Measurements from ENCODE around the gene IGFBP6.

Gene IGFBP6

GRCh38 chr12:53054112-53054878 lies 43.2 kb upstream of the IGFBP6 start:
- H2BK5ac ChIP-seq (ENCODE audit: low read length), result peak overlapping the region; percentile 79
- no peaks in the 10 kb centered on the region for H3K27me3 ChIP-seq (ENCODE audit: control insufficient read depth in 3 of 3, insufficient read depth in 3 of 3, low read depth in 1 of 3, low read length in 3 of 3)
- peak overlapping the region in 1 of 2 donors; percentile 88 for H3K4me3 ChIP-seq (ENCODE audit: low read length in 2 of 2)
- peaks cover 25 to 26% of the 10 kb centered on the region in 2 donors for H3K4me1 ChIP-seq (ENCODE audit: control insufficient read depth in 2 of 2, insufficient read depth in 1 of 2, low read depth in 1 of 2, low read length in 2 of 2)
- H2BK120ac ChIP-seq (ENCODE audit: low read depth, low read length), result no peak overlapping the region
- peak overlapping the region; percentile 52 for H2BK12ac ChIP-seq (ENCODE audit: low read length)
- H3K9me3 ChIP-seq (replicated peaks in 1 of 2; ENCODE audit: control insufficient read depth in 2 of 2, insufficient read depth in 1 of 2, low read depth in 1 of 2, low read length in 2 of 2), result no peaks in the 10 kb centered on the region
- no CpG with 5 or more reads among the region's 48 CpGs for WGBS, 2 donors (ENCODE audit: extremely low coverage in 2 of 2, insufficient read length in 2 of 2, insufficient replicate concordance in 1 of 2)
- no peak overlapping the region for H2AFZ ChIP-seq (ENCODE audit: low read length)
- H3K18ac ChIP-seq (ENCODE audit: low read length), result peak overlapping the region; percentile 95
- no peaks in the 10 kb centered on the region for H3K36me3 ChIP-seq (replicated peaks in 1 of 2; ENCODE audit: control insufficient read depth in 2 of 2, insufficient read depth in 2 of 2, low read length in 2 of 2)
- H3K27ac ChIP-seq (replicated peaks; ENCODE audit: low read length), result no peak overlapping the region
- no peaks in the 10 kb centered on the region for H3K79me1 ChIP-seq (ENCODE audit: low read depth, low read length)
- H2BK15ac ChIP-seq (ENCODE audit: low read length), result peak overlapping the region; percentile 100
- DNase-seq (ENCODE audit: low spot score), result peak; percentile 93
- no peak overlapping the region for H2AK5ac ChIP-seq (ENCODE audit: low read depth, low read length)
- H3K4ac ChIP-seq (ENCODE audit: low read length), result no peak overlapping the region
- H3K23ac ChIP-seq (ENCODE audit: low read depth, low read length, poor library complexity), result peak overlapping the region; percentile 98
- H3K14ac ChIP-seq (ENCODE audit: low read length), result no peak overlapping the region
- no peak overlapping the region for H4K8ac ChIP-seq (ENCODE audit: low read depth, low read length)
- H3K4me2 ChIP-seq (ENCODE audit: insufficient read depth, low read length, poor library complexity, severe bottlenecking), result peak overlapping the region; percentile 94
- H4K91ac ChIP-seq (ENCODE audit: low read depth, low read length, poor library complexity), result no peak overlapping the region
- peak overlapping the region; percentile 78 for H3K9ac ChIP-seq (ENCODE audit: low read depth, low read length, poor library complexity)

DNA sequence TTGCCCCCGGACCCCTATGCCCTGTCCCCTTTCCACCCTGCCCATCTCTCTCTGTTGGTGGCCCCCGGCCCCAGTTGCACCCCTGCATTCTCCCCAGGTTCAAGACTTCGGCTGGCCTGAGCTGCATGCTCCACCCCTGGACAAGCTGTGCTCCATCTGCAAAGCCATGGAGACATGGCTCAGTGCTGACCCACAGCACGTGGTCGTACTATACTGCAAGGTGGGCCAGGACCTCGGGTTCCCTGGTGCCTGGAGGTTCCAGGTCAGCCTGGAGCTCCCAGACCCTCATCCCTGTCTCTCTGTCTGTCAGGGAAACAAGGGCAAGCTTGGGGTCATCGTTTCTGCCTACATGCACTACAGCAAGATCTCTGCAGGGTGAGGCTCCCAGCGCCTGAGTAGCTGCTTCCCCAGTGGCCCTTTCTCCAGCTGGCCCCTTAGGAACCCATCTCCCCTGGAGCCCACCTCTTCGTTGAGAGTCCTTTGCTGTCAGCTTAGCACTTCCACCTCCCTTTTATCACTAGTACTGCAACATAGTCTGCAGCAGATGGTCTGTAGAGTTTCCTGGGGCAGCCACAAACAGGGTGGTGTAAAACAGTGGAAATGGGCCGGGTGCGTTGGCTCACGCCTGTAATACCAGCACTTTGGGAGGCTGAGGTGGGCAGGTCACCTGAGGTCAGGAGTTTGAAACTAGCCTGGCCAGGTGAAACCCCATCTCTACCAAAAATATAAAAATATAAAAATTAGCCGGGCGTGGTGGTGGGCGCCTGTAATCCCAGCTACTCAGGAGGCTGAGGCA lies 41.8 kb upstream of the IGFBP6 start:
- peaks cover 12 to 14% of the 10 kb centered on the region in 2 donors for H3K4me1 ChIP-seq (ENCODE audit: control insufficient read depth in 2 of 2, insufficient read depth in 1 of 2, low read depth in 1 of 2, low read length in 2 of 2)
- H3K79me1 ChIP-seq (ENCODE audit: low read depth, low read length), result no peaks in the 10 kb centered on the region
- no peak overlapping the region for H3K4me2 ChIP-seq (ENCODE audit: insufficient read depth, low read length, poor library complexity, severe bottlenecking)
- H4K8ac ChIP-seq (ENCODE audit: low read depth, low read length), result no peak overlapping the region
- H2BK120ac ChIP-seq (ENCODE audit: low read depth, low read length), result no peak overlapping the region
- DNase-seq (ENCODE audit: low spot score), result no peak
- no peak overlapping the region for H3K18ac ChIP-seq (ENCODE audit: low read length)
- H2BK5ac ChIP-seq (ENCODE audit: low read length), result no peak overlapping the region
- H3K36me3 ChIP-seq (replicated peaks in 1 of 2; ENCODE audit: control insufficient read depth in 2 of 2, insufficient read depth in 2 of 2, low read length in 2 of 2), result no peaks in the 10 kb centered on the region
- H2BK15ac ChIP-seq (ENCODE audit: low read length), result no peak overlapping the region
- no peak overlapping the region for H3K4me3 ChIP-seq (ENCODE audit: low read length in 2 of 2)
- H2BK12ac ChIP-seq (ENCODE audit: low read length), result peak overlapping the region; percentile 82
- no peak overlapping the region for H3K14ac ChIP-seq (ENCODE audit: low read length)
- no peak overlapping the region for H3K23ac ChIP-seq (ENCODE audit: low read depth, low read length, poor library complexity)
- no peak overlapping the region for H3K27ac ChIP-seq (replicated peaks; ENCODE audit: low read length)
- H4K91ac ChIP-seq (ENCODE audit: low read depth, low read length, poor library complexity), result no peak overlapping the region
- no CpG with 5 or more reads among the region's 15 CpGs for WGBS, 2 donors (ENCODE audit: extremely low coverage in 2 of 2, insufficient read length in 2 of 2, insufficient replicate concordance in 1 of 2)
- H3K27me3 ChIP-seq (ENCODE audit: control insufficient read depth in 3 of 3, insufficient read depth in 3 of 3, low read depth in 1 of 3, low read length in 3 of 3), result no peaks in the 10 kb centered on the region
- H3K9me3 ChIP-seq (replicated peaks in 1 of 2; ENCODE audit: control insufficient read depth in 2 of 2, insufficient read depth in 1 of 2, low read depth in 1 of 2, low read length in 2 of 2), result no peaks in the 10 kb centered on the region
- no peak overlapping the region for H3K9ac ChIP-seq (ENCODE audit: low read depth, low read length, poor library complexity)
- no peak overlapping the region for H2AFZ ChIP-seq (ENCODE audit: low read length)
- H2AK5ac ChIP-seq (ENCODE audit: low read depth, low read length), result peak overlapping the region; percentile 48
- H3K4ac ChIP-seq (ENCODE audit: low read length), result no peak overlapping the region

DNA sequence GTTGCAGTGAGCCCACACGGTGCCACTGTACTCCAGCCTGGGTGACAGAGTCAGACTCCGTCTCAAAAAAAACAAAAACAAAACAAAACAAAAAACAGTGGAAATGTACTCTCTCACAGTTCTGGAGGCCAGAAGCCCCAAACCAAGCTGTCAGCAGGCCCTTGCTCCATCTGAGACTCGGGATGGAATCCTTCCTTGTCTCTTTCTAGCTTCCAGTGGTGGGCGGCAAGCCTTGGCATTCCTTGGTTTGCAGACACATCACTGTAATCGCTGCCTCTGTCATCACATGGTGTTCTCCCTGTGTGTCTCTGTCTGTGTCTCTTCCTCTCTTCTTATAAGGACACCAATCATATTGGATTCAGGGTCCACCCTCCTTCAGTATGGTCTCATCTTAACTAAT lies 41.2 kb upstream of the IGFBP6 start:
- Histone ChIP-seq H3K4me2 (ENCODE audit: insufficient read depth, low read length, poor library complexity, severe bottlenecking) (no peak overlapping the region), H4K8ac (ENCODE audit: low read depth, low read length) (no peak overlapping the region), H3K9ac (ENCODE audit: low read depth, low read length, poor library complexity) (no peak overlapping the region), H3K27ac (replicated peaks; ENCODE audit: low read length) (no peak overlapping the region), H3K4ac (ENCODE audit: low read length) (no peak overlapping the region), H2AK5ac (ENCODE audit: low read depth, low read length) (no peak overlapping the region), H3K23ac (ENCODE audit: low read depth, low read length, poor library complexity) (no peak overlapping the region), H3K4me3 (ENCODE audit: low read length in 2 of 2) (no peak overlapping the region), H2AFZ (ENCODE audit: low read length) (no peak overlapping the region), H3K4me1 (ENCODE audit: control insufficient read depth in 2 of 2, insufficient read depth in 1 of 2, low read depth in 1 of 2, low read length in 2 of 2) (peaks cover 5 to 8% of the 10 kb centered on the region in 2 donors), H3K79me1 (ENCODE audit: low read depth, low read length) (no peaks in the 10 kb centered on the region), H3K9me3 (replicated peaks in 1 of 2; ENCODE audit: control insufficient read depth in 2 of 2, insufficient read depth in 1 of 2, low read depth in 1 of 2, low read length in 2 of 2) (no peaks in the 10 kb centered on the region), H2BK5ac (ENCODE audit: low read length) (no peak overlapping the region), H3K14ac (ENCODE audit: low read length) (no peak overlapping the region), H4K91ac (ENCODE audit: low read depth, low read length, poor library complexity) (no peak overlapping the region), H3K27me3 (ENCODE audit: control insufficient read depth in 3 of 3, insufficient read depth in 3 of 3, low read depth in 1 of 3, low read length in 3 of 3) (no peaks in the 10 kb centered on the region), H3K18ac (ENCODE audit: low read length) (no peak overlapping the region), H3K36me3 (replicated peaks in 1 of 2; ENCODE audit: control insufficient read depth in 2 of 2, insufficient read depth in 2 of 2, low read length in 2 of 2) (no peaks in the 10 kb centered on the region), H2BK15ac (ENCODE audit: low read length) (no peak overlapping the region), H2BK12ac (ENCODE audit: low read length) (no peak overlapping the region), H2BK120ac (ENCODE audit: low read depth, low read length) (no peak overlapping the region)
- no CpG with 5 or more reads among the region's 5 CpGs for WGBS, 2 donors (ENCODE audit: extremely low coverage in 2 of 2, insufficient read length in 2 of 2, insufficient replicate concordance in 1 of 2)
- DNase-seq (ENCODE audit: low spot score), result no peak

DNA sequence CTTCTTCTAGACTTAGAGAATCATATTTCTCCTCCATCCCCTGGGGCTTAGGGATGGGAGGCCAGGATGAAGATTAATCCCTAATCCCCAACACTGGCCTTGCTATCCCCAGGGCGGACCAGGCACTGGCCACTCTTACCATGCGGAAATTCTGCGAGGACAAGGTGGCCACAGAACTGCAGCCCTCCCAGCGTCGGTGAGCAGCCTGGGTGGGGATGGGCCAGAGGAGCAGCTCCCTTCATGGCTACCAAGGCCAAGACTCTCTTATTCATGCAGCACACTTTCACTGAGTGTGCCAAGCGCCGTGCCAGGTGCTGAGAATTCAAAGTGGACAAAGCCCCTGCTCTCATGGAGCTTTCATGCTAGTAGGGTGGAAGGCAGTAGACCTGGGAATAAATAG lies 40.6 kb upstream of the IGFBP6 start:
- WGBS, 2 donors (ENCODE audit: extremely low coverage in 2 of 2, insufficient read length in 2 of 2, insufficient replicate concordance in 1 of 2), result no CpG with 5 or more reads among the region's 7 CpGs
- H3K27ac ChIP-seq (replicated peaks; ENCODE audit: low read length), result no peak overlapping the region

More for the DNA sequence above, 40.6 kb upstream of the IGFBP6 start:
- Histone ChIP-seq H3K4ac (ENCODE audit: low read length) (no peak overlapping the region), H2AFZ (ENCODE audit: low read length) (no peak overlapping the region), H3K4me2 (ENCODE audit: insufficient read depth, low read length, poor library complexity, severe bottlenecking) (no peak overlapping the region), H2BK15ac (ENCODE audit: low read length) (no peak overlapping the region), H4K8ac (ENCODE audit: low read depth, low read length) (no peak overlapping the region), H3K18ac (ENCODE audit: low read length) (no peak overlapping the region), H2BK5ac (ENCODE audit: low read length) (no peak overlapping the region), H2BK12ac (ENCODE audit: low read length) (no peak overlapping the region), H3K79me1 (ENCODE audit: low read depth, low read length) (no peaks in the 10 kb centered on the region), H3K27me3 (ENCODE audit: control insufficient read depth in 3 of 3, insufficient read depth in 3 of 3, low read depth in 1 of 3, low read length in 3 of 3) (no peaks in the 10 kb centered on the region), H3K4me3 (ENCODE audit: low read length in 2 of 2) (no peak overlapping the region), H3K36me3 (replicated peaks in 1 of 2; ENCODE audit: control insufficient read depth in 2 of 2, insufficient read depth in 2 of 2, low read length in 2 of 2) (no peaks in the 10 kb centered on the region), H2BK120ac (ENCODE audit: low read depth, low read length) (no peak overlapping the region), H4K91ac (ENCODE audit: low read depth, low read length, poor library complexity) (no peak overlapping the region), H3K14ac (ENCODE audit: low read length) (no peak overlapping the region), H3K4me1 (ENCODE audit: control insufficient read depth in 2 of 2, insufficient read depth in 1 of 2, low read depth in 1 of 2, low read length in 2 of 2) (peaks cover 0 to 6% of the 10 kb centered on the region in 2 donors), H3K23ac (ENCODE audit: low read depth, low read length, poor library complexity) (no peak overlapping the region), H3K9ac (ENCODE audit: low read depth, low read length, poor library complexity) (no peak overlapping the region), H3K9me3 (replicated peaks in 1 of 2; ENCODE audit: control insufficient read depth in 2 of 2, insufficient read depth in 1 of 2, low read depth in 1 of 2, low read length in 2 of 2) (no peaks in the 10 kb centered on the region), H2AK5ac (ENCODE audit: low read depth, low read length) (no peak overlapping the region)
- no peak for DNase-seq (ENCODE audit: low spot score)
